NOMO-1 treated with dmso at 0.1 percent for 144 hours (cell line): ENCODE results near the gene MPRIP.
A peak's percentile ranks its signal among the peaks of the same experiment; 100 is the strongest.

ENCODE experiments used
- DNase-seq: peaks from one replicate; lab custom pipeline; 2025; ENCODE audit not compliant: unreplicated experiment; lab: John Stamatoyannopoulos, UW

MPRIP gene

GRCh38 chr17:17028059-17028877 is 14.0 kb upstream of the MPRIP start:
- DNase-seq: no peak

- no peak for DNase-seq
These were observed 13.2 kb upstream of the MPRIP start for GRCh38 chr17:17028878-17029535.

GRCh38 chr17:17029938-17030337 is 12.3 kb upstream of the MPRIP start:
- DNase-seq: no peak

- DNase-seq: no peak
These were observed 11.6 kb upstream of the MPRIP start for GRCh38 chr17:17030515-17031211.

- no peak for DNase-seq
These were observed 10.0 kb upstream of the MPRIP start for GRCh38 chr17:17032131-17032692.

GRCh38 chr17:17033466-17033865 is 8.8 kb upstream of the MPRIP start:
- no peak for DNase-seq

- no peak for DNase-seq
These were observed 8.2 kb upstream of the MPRIP start for GRCh38 chr17:17034026-17034425.

GRCh38 chr17:17034496-17035075 is 7.7 kb upstream of the MPRIP start:
- no peak for DNase-seq

GRCh38 chr17:17035490-17035889 is 6.8 kb upstream of the MPRIP start:
- DNase-seq: no peak

GRCh38 chr17:17035920-17036523 is 6.2 kb upstream of the MPRIP start:
- no peak for DNase-seq

GRCh38 chr17:17036524-17036998 is 5.7 kb upstream of the MPRIP start:
- peak; percentile 78 for DNase-seq

GRCh38 chr17:17039911-17040310 is 2.3 kb upstream of the MPRIP start:
- DNase-seq: no peak

- no peak for DNase-seq
These were observed 1.2 kb upstream of the MPRIP start for GRCh38 chr17:17041018-17041521.

GRCh38 chr17:17041571-17042383 is 480 bp upstream of the MPRIP start:
- DNase-seq: peak; percentile 96

- no peak for DNase-seq
These were observed 699 bp downstream of the MPRIP start for GRCh38 chr17:17042851-17043460.

GRCh38 chr17:17043461-17044271 is 1.4 kb downstream of the MPRIP start:
- DNase-seq: no peak

- DNase-seq: peak; percentile 86
These were observed 2.7 kb downstream of the MPRIP start for GRCh38 chr17:17044846-17045561.

GRCh38 chr17:17048106-17048505 is 5.8 kb downstream of the MPRIP start:
- DNase-seq: no peak
